ENCODE results near the gene RASSF10. TPM values are rescaled to one million over a fixed set of nuclear protein-coding genes. Genes with fewer than 3 reads are reported as not detected.

RASSF10 gene
- total RNA-seq (ENCODE audit: unreplicated experiment), result not detected
- long read RNA-seq, result 0 reads

DNA sequence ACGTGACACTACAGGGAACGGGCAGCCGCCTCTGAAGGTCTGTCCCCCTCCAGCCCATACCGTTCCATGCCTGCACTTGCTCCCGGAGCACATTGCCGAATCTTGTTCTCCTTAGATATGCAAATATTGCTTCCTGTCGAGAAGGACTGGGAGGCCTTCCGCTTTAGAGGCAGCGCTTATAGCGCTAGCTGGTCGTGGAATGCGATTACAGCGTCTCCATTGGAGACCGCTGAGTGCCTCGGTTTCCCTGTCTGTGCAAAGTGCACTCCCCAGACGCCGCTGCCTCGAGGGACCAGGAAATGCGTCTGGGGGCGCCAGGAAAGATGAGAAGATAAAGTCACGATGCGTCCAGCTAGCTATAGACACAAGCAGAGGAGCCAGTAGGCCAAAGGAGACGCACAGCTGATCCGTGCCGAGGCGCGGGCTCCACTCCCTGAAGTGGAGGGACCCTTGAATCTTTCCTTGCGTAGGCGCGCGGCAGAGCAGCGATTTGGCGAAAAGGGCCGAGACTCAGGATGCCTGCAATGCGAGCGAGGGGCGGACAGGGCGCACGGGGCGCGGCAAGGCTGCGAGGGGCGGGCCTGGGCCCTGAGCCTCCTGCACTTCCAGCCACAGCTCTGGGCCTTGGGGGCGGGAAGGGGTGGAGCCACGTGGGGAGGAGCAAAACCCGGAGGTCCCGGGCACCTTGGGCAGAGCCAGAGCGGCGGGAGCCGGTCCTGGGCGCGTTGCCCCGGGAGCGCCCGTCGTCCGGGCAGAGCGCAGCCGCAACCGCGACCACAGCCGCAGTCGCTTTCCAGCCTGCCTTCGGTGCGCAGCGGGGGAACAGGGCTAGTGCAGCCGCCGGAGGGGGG, at the start of gene RASSF10:
RASSF10 (plus strand) TSS at position 692 of the 851 bp plus-strand sequence. CDS start 261 bp downstream, outside the sequence.
- DNase-seq, result peak; percentile 78
- TF ChIP-seq CTCF (IDR thresholded peaks at IDR 0.05; ENCODE audit: partially characterized antibody, unreplicated experiment), result no peak
- Mint-ChIP-seq H3K27ac (ENCODE audit: unreplicated experiment) (no peak within 1 kb of the TSS), H3K4me1 (ENCODE audit: low read depth, unreplicated experiment) (peaks cover 4% of the 10 kb centered on the region), H3K4me3 (ENCODE audit: unreplicated experiment) (peak within 1 kb of the TSS; percentile 89), H3K27me3 (ENCODE audit: unreplicated experiment) (peaks cover 16% of the 10 kb centered on the region), H3K36me3 (ENCODE audit: unreplicated experiment) (peaks cover 4% of the 10 kb centered on the region), H3K9me3 (ENCODE audit: unreplicated experiment) (peaks cover 2% of the 10 kb centered on the region)

GRCh38 chr11:12961615-12962014, 47.5 kb upstream of the RASSF10 start:
- no peak for TF ChIP-seq CTCF (IDR thresholded peaks at IDR 0.05; ENCODE audit: partially characterized antibody, unreplicated experiment)
- Mint-ChIP-seq H3K9me3 (ENCODE audit: unreplicated experiment) (no peaks in the 10 kb centered on the region), H3K4me3 (ENCODE audit: unreplicated experiment) (no peak overlapping the region), H3K27me3 (ENCODE audit: unreplicated experiment) (no peaks in the 10 kb centered on the region), H3K4me1 (ENCODE audit: low read depth, unreplicated experiment) (no peaks in the 10 kb centered on the region), H3K27ac (ENCODE audit: unreplicated experiment) (no peak overlapping the region), H3K36me3 (ENCODE audit: unreplicated experiment) (no peaks in the 10 kb centered on the region)
- no peak for DNase-seq

- TF ChIP-seq CTCF (IDR thresholded peaks at IDR 0.05; ENCODE audit: partially characterized antibody, unreplicated experiment), result no peak
- DNase-seq, result no peak
- Mint-ChIP-seq H3K4me1 (ENCODE audit: low read depth, unreplicated experiment) (no peaks in the 10 kb centered on the region), H3K4me3 (ENCODE audit: unreplicated experiment) (no peak overlapping the region), H3K9me3 (ENCODE audit: unreplicated experiment) (no peaks in the 10 kb centered on the region), H3K36me3 (ENCODE audit: unreplicated experiment) (no peaks in the 10 kb centered on the region), H3K27ac (ENCODE audit: unreplicated experiment) (no peak overlapping the region), H3K27me3 (ENCODE audit: unreplicated experiment) (no peaks in the 10 kb centered on the region)
Observed at GRCh38 chr11:12962306-12962705, 46.8 kb upstream of the RASSF10 start.

- Mint-ChIP-seq H3K27me3 (ENCODE audit: unreplicated experiment) (no peaks in the 10 kb centered on the region), H3K4me3 (ENCODE audit: unreplicated experiment) (no peak overlapping the region), H3K27ac (ENCODE audit: unreplicated experiment) (no peak overlapping the region), H3K4me1 (ENCODE audit: low read depth, unreplicated experiment) (no peaks in the 10 kb centered on the region), H3K36me3 (ENCODE audit: unreplicated experiment) (no peaks in the 10 kb centered on the region), H3K9me3 (ENCODE audit: unreplicated experiment) (no peaks in the 10 kb centered on the region)
- TF ChIP-seq CTCF (IDR thresholded peaks at IDR 0.05; ENCODE audit: partially characterized antibody, unreplicated experiment), result no peak
- DNase-seq, result no peak
Observed at GRCh38 chr11:12963051-12963450, 46.1 kb upstream of the RASSF10 start.

All from glutamatergic neuron (in vitro differentiated cells).